Choroid plexus epithelial cell (primary cell): ENCODE data around the gene ASIC4.
A peak's percentile ranks its signal among the peaks of the same experiment; 100 is the strongest.

Source experiments
- DNase-seq: peaks from one replicate; pipeline ENCODE4 v3.0.0-alpha.2; 2010; ENCODE audit warnings: low read depth
- H3K4me3 ChIP-seq: 2 replicates; pipeline ENCODE4 v1.5.1; 2011; ENCODE audit warnings: low read depth, mild to moderate bottlenecking, control low read depth, low read length, moderate library complexity
- TF ChIP-seq, protein P1 (sequence below): conservative IDR thresholded peaks from 2 replicates; pipeline ENCODE4 v1.5.1; 2011; ENCODE audit warnings: low read depth, mild to moderate bottlenecking, control low read depth, inconsistent platforms, low read length, moderate library complexity

The ASIC4 gene

DNA sequence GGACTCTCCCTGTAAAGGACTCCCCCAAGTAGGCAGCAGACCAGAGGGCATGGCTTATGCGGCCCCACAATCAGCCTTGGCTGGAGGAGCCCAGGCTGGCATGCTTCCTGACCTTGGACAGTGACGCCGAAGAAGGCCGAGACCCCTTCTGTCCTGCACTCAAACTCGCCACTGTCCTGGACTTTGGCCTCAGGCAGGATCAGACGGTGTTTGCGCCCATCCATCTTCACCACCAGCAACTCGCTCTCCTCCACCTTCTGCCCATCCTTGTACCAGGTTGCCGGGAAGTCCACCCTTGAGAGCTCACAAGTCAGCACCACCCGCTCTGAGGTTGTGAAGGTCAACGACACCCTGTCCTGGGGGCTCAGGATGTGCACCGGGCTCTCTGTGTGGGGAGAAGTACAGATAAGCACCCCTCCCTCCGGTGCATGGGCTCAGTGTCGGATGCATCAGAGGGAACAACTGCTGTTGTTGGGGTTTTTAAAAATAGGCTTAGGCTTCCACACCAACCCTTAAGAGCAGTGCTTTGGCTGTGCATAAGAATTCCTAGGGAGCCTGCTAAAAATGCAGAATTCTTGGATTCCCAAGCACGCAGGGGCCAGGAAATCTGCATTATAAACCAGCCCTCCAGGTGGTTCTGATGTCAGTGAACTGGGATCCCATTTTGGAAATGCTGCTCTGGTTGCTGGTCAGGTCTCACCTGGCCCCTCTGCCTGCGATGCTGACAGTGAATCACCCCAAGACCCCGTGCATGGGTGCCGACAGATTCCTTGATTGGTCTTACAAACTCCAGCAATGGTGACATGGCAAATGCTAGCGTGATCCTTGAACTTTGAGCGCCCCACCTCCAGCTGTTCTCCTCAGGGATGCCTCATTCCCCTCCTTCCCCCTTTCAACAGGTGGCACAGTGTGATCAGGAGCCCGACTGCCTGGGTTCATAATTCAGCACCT lies 51.1 kb downstream of the ASIC4 start:
- no peak overlapping the region for H3K4me3 ChIP-seq
- DNase-seq = no peak
- TF ChIP-seq, protein P1, sequence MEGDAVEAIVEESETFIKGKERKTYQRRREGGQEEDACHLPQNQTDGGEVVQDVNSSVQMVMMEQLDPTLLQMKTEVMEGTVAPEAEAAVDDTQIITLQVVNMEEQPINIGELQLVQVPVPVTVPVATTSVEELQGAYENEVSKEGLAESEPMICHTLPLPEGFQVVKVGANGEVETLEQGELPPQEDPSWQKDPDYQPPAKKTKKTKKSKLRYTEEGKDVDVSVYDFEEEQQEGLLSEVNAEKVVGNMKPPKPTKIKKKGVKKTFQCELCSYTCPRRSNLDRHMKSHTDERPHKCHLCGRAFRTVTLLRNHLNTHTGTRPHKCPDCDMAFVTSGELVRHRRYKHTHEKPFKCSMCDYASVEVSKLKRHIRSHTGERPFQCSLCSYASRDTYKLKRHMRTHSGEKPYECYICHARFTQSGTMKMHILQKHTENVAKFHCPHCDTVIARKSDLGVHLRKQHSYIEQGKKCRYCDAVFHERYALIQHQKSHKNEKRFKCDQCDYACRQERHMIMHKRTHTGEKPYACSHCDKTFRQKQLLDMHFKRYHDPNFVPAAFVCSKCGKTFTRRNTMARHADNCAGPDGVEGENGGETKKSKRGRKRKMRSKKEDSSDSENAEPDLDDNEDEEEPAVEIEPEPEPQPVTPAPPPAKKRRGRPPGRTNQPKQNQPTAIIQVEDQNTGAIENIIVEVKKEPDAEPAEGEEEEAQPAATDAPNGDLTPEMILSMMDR = no peak

DNA sequence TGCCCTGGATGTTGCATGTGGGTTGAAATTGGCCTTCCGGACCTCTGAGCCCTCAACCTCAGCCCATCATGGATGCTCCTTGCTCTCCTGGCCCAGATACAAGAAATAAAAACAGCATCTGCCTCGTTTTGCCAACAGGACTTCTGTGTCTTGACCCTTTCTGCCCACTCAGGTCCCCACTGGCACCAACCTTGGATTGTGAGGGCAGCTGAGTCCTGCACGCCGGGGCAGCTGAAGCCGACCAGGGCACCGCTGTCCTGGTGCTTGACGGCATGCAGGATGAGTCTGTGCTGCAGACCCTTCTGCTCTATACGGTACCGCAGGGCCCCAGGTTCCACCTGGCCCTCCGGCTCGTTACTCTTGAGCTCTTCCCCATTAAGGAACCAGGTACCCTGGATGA lies 52.4 kb downstream of the ASIC4 start:
- no peak overlapping the region for H3K4me3 ChIP-seq
- no peak for DNase-seq
- TF ChIP-seq, protein P1 = no peak

DNA sequence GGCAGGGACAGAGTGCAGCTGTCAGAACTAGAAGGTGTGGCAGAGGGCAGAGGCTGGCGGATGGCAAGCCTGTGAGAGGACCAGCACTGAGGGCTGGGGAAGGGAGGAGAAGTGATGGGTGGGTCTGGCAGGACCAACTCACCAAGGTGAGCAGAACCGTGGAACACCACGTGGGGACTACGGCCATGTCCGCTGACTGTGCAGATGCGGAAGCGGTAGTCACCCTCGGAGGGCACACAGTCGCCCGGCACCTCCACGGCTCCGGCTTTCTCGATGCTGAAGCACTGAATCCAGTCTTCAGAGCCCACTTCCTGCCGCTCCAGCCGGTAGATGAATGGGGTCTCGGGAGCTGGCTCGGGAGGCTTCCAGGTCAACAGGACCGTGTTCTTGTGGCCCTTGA lies 52.8 kb downstream of the ASIC4 start:
- TF ChIP-seq, protein P1 = no peak
- H3K4me3 ChIP-seq = no peak overlapping the region
- no peak for DNase-seq

DNA sequence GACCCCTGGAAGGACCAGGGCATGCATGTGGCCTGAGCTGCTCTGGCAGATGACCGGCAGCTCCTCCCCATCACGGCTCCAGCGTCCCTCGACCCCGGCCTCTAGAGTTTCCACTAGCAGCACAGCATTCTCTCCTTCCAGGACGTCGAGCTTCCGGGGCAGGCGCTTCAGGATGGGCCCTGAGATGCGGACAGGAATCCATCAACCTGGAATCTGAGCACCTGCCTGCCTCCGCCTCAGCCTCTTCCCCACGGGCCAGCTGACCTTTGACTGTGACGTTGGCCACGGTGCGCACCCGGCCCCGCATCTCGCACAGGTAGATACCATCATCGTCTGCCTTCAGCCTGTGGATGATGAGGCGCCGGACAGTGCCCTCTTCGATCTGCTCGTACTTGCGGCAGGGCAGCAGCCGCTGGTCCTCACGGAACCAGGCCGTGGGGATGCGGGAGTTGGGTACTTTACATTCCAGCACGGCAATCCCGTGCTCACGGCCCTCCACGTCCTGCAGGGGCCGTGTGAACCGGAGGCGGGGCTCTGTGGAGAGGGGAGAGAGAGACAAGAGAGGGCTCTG lies 53.6 kb downstream of the ASIC4 start:
- H3K4me3 ChIP-seq = no peak overlapping the region
- TF ChIP-seq, protein P1 = no peak
- no peak for DNase-seq

DNA sequence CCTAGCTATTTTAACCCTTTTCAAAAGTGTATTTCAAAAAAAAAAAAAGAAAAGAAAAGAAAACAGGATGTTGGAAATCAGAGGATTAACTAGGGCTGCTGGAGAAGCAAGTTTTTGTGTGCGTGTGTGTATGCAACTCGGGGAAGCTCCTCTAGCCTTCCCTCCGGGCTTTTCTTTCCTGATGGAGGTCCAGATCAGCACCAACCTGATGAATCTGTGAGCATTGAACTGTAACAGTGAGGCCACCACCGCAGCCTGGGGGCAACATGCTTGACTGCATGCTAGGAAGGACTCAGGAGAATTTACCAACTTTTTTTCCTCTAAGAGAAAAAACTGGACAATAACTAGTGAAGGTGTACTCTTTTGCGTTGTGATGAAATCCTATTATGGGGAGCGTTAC lies 54.8 kb downstream of the ASIC4 start:
- DNase-seq = no peak
- TF ChIP-seq, protein P1 = no peak

DNA sequence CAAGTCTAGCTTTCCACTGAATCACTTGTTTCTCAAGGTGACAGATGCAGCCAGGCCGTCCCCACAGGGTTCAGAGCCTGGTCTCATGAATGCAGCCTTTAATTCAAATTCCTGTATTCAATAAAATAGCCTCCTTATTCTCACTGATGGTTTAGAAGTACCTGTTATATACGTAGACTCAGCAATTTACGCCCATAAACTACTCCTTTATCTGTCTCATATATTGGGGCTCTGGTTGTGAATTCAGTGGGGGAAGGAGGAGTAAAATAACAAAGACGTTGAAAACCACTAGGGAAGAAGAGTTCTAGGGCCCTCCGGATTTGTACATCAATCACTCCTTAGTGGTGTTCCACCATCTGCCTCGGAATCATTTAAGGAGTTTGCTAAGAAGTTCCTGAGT lies 55.4 kb downstream of the ASIC4 start:
- no peak for DNase-seq
- H3K4me3 ChIP-seq = peak overlapping the region; percentile 82
- TF ChIP-seq, protein P1 = no peak

More for the DNA sequence above, 54.8 kb downstream of the ASIC4 start:
- H3K4me3 ChIP-seq = no peak overlapping the region
